Daoy (cell line): Measurements from ENCODE around the gene GGT6. TPM values are rescaled to one million over a fixed set of nuclear protein-coding genes. Genes with fewer than 3 reads are reported as not detected.
"Not testable (repeated sequence)": the region's sequence is repeated elsewhere in the genome, so short reads cannot be mapped to it uniquely, and the experiment has no call there.

Source experiments
- DNase-seq: peaks from one replicate; pipeline ENCODE4 v3.0.0-alpha.2; 2015; ENCODE audit warnings: low read depth
- total RNA-seq: library from RNA; depleted of rRNA; stranded (reverse); fragments of >200 nt; shearing (Covaris generic); gene quantifications from 2 replicates; pipeline ENCODE4 v1.2.3, GENCODE V29; 2014; rRNA removed

The GGT6 gene, protein sequence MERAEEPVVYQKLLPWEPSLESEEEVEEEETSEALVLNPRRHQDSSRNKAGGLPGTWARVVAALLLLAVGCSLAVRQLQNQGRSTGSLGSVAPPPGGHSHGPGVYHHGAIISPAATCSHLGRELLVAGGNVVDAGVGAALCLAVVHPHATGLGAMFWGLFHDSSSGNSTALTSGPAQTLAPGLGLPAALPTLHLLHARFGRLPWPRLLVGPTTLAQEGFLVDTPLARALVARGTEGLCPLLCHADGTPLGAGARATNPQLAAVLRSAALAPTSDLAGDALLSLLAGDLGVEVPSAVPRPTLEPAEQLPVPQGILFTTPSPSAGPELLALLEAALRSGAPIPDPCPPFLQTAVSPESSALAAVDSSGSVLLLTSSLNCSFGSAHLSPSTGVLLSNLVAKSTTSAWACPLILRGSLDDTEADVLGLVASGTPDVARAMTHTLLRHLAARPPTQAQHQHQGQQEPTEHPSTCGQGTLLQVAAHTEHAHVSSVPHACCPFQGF
- not detected in 2 replicates for total RNA-seq

DNA sequence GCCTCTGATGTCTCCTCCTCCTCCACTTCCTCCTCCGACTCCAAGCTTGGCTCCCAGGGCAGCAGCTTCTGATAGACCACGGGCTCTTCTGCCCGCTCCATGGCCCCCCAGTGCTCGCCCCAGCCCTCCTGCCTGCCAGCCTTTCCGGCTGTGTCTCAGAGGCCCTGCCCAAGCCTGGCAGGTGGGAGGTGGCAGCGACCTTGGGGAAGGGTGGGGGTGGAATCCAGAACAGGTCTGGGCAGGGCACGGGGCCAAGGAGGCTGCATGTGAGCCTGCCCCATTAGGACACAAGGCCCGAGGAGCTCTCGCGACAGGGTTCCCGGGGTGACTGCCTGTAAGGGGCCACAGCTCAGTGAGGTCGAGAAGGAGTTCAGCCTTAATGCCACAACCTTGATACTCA lies at the start of gene GGT6:
GGT6 (minus strand) TSS at position 157 of the 400 bp plus-strand sequence; CDS start at position 101, 56 bp downstream.
- DNase-seq: no peak

DNA sequence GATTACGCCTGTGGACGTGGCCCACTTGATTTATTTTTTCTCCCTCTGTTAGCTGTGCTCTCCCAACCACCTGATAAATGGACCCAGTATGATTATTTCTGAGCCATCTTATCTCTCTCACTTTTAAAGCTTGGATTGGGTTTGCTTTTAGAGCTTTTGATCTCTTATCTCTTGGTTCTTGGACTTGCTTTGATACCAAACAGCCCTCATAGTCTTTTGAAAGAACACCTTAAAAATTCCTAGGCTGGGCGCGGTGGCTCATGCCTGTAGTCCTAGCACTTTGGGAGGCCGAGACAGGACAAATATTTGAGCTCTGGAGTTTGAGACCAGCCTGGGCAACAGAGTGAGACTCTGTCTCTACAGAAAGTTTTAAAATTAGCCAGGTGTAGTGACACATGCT lies 49.8 kb upstream of the GGT6 start:
- DNase-seq: no peak

DNA sequence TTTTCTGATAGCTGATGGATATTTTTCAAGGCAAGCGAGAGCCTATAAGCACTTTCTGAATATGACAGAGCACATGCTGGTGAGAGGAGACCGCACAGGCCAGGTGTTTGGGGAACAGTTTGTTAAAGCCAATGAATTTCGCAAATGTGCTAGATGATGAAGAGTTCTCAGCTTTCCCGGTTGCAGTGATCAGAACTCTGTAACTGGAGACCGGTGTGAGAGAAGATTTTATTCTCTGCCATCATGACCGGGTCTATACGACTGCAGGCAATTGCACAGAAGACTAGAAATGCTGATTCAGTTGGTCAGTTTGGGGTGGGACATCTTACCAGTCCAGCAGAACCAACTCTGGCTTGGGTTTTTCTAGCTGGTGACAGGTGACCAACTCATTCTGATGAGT lies 49.4 kb upstream of the GGT6 start:
- no peak for DNase-seq

DNA sequence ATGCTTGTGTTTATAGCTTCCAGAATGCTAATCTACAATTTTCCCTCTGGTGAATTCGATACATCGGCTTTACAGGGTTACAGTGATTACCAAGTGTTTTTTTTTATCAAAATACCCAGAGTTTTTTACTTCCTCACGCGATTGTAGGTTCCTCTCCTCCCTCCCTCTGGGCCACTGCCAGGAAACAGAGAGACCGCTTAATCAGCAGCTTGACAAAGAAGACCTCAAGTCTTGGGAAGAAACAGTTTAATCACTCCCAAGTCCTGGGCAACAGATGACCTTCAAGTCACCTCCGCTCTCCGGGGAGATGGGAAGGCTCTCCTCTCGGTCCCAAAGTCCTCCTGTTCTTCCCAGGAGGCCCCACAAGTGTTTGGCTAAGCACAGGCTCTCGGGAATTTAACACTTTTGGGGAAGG lies 47.4 kb upstream of the GGT6 start:
- peak; percentile 31 for DNase-seq

DNA sequence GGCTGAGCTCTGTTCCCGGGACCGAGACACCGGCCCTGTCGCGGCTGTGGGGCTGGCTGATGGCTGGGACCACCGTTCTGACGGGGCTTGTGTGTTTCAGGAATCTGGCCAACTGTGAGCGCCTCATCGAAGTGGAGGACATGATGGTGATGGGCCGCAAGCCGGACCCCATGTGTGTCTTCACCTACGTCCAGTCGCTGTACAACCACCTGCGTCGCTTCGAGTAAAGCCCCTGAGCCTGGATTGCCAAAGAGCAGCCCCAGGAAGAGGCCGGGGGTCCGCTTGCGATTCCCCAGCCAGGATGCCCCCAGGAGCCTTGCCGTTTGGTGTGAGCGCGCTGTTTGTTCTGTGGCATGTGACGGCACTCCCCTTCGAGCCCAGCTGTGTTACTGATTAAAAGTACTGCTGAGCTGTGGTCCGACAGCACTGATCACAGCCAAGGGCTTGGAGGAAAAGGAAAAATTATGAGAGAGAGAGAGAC lies 46.9 kb upstream of the GGT6 start:
- no peak for DNase-seq

DNA sequence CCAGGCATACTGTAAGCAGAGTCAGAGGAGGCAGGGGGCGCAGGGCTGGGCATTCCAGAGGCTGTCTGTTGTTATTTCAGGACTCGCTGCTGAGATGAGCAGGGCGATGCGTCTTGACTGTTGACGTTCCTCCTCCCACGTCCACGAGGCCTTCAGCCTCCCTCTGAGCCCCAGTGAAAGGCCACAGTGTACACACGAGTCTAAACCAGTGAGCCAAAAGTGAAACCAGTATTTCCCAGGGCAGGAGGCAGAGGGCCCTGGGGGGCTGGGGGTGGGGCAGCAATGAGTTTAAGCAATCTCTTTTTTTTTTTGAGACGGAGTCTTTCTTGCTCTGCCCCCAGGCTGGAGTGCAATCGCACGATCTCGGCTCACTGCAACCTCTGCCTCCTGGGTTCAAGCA lies 45.4 kb upstream of the GGT6 start:
- peak; percentile 40 for DNase-seq

DNA sequence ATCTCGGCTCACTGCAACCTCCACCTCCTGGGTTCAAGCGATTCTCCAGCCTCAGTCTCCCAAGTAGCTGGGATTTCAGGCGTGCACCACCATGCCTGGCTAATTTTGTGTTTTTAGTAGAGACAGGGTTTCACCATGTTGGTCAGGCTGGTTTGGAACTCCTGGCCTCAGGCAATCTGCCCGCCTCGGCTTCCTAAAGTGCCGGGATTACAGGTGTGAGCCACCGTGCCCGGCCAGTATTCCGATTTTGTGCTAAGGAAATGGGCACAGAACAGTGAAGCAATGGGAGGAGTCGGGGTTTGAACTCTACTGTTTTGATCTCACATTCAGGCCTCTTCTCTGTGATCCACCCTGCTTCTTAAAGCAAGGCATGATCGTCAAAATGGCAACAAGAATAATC lies 44.4 kb upstream of the GGT6 start:
- not testable (repeated sequence) for DNase-seq

DNA sequence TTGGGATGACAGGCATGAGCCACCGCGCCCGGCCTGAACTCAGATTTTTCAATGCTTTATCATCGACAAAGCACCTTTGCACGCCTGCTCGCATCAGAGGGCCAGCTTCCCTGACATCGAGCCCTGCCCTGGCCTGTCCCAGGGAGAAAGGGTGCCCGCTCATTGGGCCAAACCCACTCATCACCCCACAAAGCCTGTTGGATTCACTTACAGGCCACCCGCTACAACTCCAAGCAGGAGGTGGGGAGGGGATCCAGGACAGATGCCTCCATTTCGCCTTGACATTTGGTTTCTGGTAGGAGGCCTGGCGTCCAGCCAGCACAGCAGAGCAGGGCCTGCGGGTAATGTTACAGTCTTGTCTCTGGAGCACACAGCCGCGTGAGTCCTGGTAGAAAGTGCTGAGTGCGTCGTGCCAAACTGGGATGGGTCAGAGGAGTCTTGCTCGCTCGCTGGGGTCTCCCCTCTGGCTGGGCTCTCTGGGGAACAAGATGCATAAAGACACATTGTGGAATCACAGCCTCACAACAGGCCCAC lies 43.8 kb upstream of the GGT6 start:
- peak; percentile 69 for DNase-seq

DNA sequence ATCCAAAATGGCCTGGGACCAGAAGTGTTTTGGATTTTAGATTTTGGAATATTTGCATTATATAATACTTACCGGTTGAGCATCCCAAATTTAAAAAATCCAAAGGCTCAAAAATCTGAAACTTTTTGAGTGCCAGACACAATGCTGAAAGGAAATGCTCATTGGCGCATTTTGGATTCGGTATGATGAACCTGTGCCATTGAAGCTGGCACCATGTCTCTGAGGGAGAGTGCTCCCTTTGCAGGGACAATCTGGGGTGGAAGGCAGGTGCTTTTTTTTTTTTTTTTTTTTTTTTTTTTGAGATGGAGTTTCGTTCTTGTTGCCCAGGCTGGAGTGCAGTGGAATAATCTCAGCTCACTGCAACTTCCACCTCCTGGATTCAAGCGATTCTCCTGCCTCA lies 41.7 kb upstream of the GGT6 start:
- DNase-seq: no peak

DNA sequence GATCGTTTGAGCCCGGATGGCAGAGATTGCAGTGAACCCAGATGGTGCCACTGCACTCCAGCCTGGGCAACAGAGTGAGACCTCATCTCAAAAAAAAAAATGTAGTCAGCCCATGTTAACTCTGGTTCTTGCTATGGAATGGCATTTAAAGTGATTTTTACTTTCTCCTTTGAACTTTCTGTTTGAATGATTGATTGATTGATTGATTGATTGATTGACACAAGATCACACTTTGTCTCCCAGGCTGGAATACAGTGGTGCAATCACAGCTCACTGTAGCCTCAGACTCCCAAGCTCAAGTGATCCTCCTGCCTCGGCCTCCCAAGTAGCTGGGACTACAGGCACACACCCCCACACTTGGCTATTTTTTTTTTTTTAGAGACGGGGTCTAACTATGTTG lies 40.9 kb upstream of the GGT6 start:
- no peak for DNase-seq

DNA sequence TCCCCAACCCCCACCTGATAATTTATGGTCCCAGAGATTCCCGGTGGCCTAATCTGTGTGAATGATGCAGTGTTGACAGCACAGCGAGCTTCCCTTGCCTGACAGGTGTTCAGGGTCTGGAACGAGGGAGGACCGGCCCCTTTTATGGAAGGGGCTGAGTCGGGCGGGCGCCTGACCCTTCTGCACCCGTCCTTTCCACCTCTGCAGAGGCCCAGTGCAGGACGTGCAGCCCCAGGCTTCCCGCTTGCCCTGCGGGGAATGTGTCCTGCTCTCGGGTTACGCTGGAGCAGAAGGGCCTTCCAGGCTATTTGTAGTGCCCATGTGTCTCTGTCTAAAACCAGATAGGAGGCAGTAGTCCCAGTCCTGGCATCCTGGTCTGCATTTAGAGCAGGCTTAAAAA lies 40.2 kb upstream of the GGT6 start:
- no peak for DNase-seq

DNA sequence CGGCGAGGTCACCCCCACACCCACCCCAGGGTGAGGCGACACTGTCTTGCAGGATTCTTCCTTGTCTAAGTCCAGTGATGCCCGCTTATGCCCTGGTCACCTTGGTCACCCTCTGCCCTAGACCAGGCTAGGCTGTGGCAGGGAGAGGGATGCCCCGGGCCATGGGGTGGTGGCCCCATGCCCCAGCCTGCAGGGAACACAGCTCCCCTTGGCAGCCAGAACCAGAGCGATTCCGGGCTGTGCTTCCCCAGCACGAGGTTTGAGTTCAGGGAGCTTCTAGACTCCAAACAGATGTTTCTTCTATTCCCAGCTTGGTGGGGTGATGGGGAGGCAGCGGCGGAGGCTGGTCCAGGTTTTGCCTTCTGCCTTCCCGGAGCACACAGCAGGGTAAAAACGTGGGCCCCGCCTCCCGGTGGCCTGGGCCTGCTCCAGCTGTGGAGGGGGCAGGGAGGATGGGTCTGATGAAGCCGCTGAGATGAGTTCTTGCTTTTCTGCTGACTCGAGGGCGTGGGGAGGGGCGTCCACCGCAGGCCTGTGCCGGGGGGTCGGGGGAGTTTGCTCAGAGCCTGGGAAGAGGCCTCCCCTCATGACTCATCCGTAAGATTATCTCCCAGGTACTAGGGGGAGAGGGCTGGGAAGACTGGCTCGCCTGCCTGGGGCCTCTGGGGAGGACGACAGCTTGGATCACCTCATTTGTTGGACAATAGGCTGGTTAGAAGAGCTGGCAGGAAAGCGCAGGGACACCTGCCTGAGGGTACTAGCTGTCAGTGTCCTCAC lies 39.3 kb upstream of the GGT6 start:
- DNase-seq: peak; percentile 44

DNA sequence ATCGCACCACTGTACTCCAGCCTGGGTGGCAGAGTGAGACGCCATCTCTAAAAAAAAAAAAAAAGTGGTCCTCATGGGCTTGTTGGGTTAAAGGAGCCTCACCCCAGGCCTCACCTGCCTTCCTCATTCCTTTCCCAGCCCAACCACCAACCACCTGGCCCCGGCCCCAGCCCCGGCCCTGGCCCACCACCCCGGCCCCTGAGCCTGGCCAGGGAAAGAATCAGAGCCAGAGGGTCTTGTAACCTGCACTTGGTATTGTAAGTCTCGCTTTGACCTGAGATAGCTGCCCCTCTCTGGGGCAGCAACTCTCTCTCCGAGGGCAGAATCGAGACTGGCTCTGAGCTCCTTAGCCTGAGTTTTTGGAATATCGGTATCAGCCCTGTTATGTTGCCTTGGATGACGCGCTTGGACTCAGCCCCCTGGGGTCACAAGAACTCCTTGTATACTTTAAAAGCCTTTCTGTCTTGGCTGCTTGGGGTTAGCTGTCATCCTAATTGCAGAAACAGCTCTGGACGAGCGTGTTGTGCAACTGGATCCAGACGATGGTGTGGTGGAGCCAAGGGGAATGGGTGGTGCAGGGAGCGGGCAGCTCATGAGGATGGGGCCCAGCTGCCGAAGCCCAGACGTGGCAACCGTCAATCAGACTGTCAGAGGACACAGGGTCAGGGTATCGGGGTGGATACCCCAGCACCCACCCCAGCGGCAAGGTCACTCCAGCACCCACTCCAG lies 38.6 kb upstream of the GGT6 start:
- DNase-seq: no peak

DNA sequence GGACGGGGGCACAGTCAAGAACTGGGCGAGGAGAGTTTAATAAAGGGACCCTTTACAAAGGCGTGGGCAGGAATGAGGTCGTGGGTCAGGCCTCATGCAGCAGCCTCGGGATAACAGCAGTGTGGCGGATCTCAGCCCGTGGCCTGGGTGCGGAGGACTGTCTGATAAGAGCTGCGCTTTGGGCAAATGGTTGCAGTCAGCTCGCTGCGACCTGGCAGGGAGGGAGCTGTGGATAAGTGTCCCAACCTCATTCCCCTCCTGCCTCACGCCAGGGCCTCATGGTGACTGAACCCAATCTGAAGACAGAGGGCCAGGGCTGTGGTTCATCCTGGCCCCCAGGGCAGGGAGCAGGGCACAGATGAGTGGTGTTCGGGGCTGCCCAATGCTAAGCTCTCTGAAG lies 37.6 kb upstream of the GGT6 start:
- no peak for DNase-seq

DNA sequence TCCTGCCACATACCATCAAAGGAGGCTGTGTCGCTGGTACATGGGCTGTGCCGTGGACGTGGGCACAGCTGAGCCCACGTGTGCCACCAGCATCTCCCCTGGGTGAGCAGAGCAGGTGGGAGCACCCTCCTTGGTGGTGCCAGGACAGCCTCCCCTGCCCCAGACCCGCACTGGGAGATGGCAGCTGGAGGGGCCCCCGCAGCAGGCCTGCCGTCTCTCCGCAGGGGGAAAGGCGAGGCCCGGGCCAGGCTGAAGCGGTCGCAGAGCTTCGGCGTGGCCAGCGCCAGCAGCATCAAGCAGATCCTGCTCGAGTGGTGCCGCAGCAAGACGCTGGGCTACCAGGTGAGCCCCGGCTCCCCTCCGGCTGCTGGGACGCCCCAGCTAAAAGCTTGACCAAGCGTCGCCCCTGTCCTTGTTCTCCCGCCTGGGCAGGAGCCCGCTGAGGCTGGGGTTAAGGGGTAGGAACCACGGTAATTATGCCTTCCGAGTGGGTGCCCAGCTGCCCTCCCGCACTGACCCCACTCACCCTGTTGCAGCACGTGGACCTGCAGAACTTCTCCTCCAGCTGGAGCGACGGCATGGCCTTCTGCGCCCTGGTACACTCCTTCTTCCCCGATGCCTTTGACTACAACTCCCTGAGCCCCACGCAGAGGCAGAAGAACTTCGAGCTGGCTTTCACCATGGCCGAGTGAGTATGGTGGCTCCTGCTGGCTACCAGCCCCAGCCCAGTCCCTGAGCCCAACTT lies 36.4 kb upstream of the GGT6 start:
- DNase-seq: no peak

DNA sequence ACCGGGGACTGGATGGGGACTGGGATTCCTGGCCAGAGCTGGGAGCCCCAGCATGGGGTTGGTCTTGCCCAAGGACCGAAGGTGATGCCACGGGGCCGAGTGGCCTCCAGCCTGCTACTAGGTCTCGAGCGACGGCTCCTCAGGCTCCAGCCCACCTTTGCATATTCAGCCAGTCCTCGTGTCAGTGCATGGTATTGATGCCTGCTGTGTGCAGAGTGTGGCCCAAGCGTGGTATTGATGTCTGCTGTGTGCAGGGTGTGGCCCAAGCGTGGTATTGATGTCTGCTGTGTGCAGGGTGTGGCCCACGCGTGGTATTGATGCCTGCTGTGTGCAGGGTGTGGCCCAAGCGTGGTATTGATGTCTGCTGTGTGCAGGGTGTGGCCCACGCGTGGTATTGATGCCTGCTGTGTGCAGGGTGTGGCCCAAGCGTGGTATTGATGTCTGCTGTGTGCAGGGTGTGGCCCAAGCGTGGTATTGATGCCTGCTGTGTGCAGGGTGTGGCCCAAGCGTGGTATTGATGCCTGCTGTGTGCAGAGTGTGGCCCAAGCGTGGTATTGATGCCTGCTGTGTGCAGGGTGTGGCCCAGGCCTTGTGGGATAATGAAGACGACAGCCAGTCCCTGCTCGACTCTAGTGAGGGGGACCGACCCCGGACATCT lies 35.4 kb upstream of the GGT6 start:
- not testable (repeated sequence) for DNase-seq

DNA sequence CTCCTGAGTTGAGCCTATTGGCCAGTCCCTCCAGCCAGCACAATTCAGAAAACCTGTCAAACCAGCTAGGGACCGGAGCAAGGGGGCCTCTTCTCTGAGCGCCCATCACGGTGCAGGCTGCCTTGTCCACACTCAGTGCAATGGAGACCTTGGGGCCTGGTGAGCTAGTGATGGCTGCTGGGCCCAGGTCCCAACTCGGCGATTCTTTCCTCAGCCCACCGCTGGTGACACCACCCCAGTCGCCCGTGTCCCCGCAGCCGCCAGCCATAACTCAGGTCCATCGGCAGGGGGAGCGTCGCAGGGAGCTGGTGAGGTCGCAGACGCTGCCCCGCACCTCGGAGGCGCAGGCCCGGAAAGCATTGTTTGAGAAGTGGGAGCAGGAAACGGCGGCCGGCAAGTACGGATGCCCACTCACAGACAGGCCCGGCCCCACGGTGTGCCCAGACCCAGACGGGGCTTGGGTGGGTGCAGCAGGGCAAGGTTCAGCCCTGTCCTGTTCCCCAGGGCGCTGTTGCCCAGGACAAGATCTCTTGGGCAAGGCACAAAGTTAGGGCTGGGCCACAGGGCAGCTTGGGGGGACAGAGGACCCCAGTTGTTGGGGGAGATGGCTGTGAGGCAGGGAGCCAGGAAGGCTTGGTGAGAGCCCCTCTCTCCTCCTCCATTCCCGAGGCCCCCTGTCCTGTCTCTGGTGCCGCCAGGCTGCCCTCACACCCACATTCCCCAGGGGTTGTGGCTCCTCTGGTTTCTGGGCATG lies 34.7 kb upstream of the GGT6 start:
- no peak for DNase-seq

DNA sequence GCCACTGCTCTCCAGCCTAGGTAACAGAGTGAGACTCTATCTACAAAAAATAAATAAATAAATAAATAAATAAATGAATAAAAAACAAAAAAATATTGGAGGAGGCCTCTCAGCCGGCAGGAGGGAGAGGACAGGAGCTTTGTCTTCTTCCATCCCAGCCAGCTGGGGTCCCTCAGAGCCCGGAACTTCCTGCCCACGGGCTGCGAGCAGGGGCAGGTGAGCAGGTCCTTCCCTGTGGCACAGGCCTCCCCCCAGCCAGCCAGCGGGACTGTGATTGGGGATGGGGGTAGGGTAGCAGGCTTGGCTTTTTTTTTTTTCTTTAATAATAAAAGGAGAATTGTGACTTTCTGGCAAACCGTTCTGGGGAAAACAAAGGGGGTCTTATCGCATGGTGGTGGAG lies 34.0 kb upstream of the GGT6 start:
- no peak for DNase-seq

DNA sequence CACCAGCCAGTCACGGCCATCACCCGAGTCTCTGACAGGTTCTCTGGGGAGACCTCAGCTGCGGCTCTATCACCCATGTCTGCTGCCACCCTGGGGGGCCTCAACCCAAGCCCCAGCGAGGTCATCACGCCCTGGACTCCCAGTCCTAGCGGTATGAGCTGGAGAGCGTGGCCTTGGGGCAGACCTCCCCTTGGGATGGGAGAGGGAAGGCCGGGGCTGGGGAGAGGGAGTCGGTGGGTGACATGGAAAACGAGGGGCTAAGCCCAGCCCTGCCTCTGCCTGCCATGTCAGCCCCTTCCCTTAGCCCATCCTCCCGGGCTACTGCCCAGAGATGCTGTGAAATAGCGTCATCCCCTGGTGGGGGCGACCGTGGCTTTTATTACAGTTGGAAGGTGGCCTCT lies 32.6 kb upstream of the GGT6 start:
- DNase-seq: no peak
